GM18499 (cell line): ENCODE results near the gene MGRN1.

Experiments
- ATAC-seq: cut with Tn5 transposase; IDR thresholded peaks from one replicate; pipeline ENCODE4 v1.9.1; 2021; ENCODE audit warnings: moderate number of reproducible peaks; ENCODE audit not compliant: insufficient read depth, unreplicated experiment

The MGRN1 gene

GRCh38 chr16:4667203-4667963, 42.8 kb downstream of the MGRN1 start:
- no peak for ATAC-seq

- ATAC-seq, result no peak
These were observed 43.8 kb downstream of the MGRN1 start for GRCh38 chr16:4668313-4668960.

DNA sequence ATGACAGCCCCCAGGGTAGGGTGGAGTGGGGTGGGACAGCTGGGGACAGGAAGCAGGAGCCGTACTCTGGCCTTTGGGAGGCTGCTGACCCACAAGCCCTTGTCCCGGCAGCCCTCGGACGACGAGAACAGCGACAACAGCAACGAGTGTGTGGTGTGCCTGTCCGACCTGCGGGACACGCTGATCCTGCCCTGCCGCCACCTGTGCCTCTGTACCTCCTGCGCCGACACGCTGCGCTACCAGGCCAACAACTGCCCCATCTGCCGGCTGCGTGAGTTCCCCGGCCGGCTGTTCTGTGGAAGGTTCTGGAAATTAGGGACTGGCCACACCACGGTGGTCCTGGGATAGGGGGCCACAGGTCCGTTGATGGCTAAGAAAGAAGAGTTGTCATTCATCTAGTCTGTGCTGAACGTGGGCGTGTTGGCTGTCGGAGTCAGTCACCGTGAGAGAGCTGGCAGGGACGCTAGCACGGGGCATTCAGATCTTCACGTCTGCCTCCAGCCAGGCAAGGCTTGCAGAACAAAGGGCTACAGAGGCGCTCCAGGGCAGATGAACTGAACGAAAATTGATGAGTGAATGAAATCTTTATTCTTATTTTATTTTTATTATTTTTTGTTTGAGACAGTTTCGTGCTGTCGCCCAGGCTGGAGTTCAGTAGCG, 48.9 kb downstream of the MGRN1 start:
- ATAC-seq, result no peak

GRCh38 chr16:4674926-4675530, 50.4 kb downstream of the MGRN1 start:
- ATAC-seq, result no peak

- no peak for ATAC-seq
These were observed 51.5 kb downstream of the MGRN1 start for GRCh38 chr16:4675864-4676786.

GRCh38 chr16:4676831-4677230, 52.2 kb downstream of the MGRN1 start:
- no peak for ATAC-seq

DNA sequence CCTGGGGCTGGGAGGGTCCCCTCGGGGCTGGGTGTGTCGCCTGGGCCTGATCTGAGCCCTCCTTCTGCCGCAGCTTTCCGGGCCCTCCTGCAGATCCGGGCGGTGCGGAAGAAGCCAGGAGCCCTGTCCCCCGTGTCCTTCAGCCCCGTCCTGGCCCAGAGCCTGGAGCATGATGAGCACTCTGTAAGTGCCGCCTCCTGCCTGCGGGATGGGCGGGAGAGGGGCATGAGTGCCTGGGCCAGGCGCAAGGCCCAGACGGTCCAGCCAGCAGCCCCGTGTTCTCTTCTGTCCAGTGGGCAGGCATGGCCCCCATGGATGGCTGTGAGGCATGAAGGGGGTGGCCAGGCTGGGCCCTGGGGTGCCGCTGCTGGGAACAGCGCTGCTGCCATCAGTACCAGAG, 52.8 kb downstream of the MGRN1 start:
- ATAC-seq, result no peak

GRCh38 chr16:4677994-4678393, 53.4 kb downstream of the MGRN1 start:
- no peak for ATAC-seq

DNA sequence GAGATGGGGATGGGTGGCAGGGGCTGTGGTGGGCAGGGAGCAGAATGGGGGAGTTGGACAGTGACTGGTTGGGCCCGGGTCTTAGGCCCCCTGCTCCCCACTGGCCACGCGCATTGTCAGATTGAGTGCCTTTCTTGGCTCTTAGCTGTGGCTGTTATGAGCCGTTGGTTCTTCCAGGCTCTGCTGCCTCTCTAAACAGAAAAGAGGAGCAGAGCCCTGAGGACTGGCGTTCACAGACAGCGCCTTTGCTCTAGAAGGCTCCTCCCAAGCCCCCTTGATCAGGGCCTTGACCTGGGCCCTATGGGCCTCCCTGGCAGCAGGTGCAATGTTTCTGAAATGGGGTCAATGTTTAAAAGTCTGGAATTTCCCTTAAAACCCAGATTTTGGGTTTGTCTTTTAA, 54.0 kb downstream of the MGRN1 start:
- ATAC-seq, result no peak

DNA sequence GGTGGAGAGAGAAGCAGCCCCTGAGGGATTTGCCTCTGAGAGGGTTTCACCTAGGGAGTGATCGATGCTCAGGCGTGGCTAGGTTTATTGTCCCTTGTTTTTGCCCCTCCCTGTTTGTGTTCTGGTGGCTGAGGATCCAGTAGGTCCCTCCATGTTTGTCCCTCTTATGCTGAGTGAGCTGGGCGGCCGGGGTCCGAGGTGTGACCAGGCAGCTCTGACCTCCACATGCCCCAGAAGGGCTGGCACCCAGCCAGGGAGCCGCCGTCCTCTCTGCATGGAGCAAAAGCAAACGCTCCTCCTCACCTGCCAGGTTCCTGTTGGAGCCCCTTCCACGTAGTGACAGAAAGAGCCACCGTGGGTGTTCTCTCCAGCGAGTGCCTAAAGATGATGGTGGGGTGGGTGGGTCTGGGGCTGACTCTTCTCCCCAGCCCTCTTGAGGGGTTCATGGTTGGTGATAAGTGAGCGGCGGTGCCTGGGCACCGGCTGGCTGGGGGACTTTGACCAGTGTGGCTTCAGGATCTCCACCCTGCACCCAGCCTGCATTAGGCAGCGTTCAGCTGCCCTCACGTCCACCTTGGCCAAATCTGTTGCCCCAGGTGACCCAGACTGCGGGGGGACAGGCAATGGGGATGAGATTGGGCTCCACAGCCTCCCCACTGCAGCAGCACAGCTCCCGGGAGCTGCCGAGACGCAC, 54.7 kb downstream of the MGRN1 start:
- no peak for ATAC-seq

DNA sequence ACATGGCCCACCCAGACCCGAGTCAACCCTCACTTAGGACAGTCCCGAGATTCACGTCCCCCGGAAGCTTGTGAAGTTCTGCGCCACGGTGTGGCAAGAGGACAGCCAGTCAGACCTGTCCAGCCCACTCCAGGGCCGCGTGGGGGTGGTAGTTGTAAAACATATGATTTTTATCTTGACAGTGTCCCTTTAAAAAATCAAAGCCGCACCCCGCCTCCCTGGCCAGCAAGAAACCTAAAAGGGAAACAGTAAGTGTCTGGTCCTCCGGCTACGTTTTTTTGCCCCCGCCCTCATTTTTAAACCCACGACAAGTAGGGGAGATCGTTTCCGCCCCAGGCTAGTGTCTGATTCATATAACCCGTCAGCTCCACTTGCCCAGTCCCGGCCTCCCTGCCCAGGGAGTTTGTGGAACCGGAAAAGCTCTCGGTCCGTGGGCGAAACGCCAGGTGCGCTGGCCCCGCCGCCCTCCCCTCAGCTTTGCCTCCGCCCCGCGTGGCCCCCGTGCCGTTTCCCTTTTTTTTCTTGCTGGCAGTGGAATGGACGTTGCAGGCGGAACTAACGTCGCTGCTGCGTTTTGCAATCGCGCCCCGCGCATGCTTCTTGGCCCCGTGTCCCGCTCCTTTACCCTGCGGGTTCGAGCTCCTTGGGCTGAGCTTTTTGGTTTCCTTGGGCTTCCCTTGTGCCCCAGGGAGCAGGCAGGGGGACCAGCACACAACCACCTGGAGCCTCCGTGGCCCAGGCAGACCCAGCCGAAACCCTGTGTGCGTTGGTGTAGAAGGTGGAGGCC, 55.4 kb downstream of the MGRN1 start:
- no peak for ATAC-seq

GRCh38 chr16:4680673-4681470, 56.2 kb downstream of the MGRN1 start:
- ATAC-seq, result no peak

- ATAC-seq, result no peak
These were observed 57.0 kb downstream of the MGRN1 start for GRCh38 chr16:4681471-4682083.

- no peak for ATAC-seq
These were observed 57.5 kb downstream of the MGRN1 start for GRCh38 chr16:4682084-4682591.

- ATAC-seq, result no peak
These were observed 58.1 kb downstream of the MGRN1 start for GRCh38 chr16:4682616-4683254.

DNA sequence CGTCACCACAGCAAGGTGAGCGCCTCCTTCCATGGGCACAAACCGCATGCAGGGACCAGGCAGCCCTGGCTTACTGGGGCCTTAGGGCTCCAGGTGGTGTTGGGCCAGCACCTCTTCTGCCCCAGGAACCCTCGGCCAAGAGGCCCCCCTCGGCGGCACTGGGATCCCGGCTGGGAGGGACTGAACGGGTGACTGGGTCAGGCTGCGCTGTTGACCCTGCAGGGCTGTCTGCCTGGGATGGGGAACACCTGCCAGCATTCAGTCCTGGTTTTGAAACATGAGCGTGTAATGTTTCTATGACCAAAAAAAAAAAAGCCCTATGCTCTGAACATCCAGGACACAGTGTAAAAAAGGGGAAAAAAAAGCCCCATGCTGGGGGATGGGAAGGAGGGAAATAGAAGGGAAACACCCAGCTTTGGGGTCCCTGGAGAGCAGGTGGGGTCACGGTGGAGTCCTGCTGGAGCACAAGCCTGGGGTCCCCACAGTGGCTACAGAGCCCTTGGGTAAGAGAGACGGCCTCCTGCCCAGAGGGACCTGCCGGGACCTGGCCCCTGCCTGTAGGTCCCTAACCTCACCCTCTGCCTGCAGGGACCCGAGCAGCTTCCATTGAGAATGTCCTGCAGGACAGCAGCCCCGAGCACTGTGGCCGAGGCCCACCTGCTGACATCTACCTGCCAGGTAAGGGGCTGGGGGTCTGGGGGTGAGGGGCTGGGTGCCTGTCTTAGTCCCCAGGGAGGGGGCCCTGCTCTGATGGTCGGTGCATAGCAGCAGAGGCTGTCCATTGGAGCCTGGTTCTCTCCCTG, 58.8 kb downstream of the MGRN1 start:
- ATAC-seq, result no peak
